NCI-H460 (cell line): ENCODE data around the gene CCDC85A. TPM values are rescaled to one million over a fixed set of nuclear protein-coding genes. Genes with fewer than 3 reads are reported as not detected.

ENCODE experiments used
- DNase-seq: peaks from one replicate; pipeline ENCODE4 v3.0.0-alpha.2; 2016; ENCODE audit warnings: low read depth; ENCODE audit errors: extremely low read depth
- total RNA-seq: library from RNA; depleted of rRNA; stranded (reverse); fragments of >200 nt; shearing (Covaris generic); gene quantifications from 2 replicates; pipeline ENCODE4 v1.2.3, GENCODE V29; 2014

Gene CCDC85A
- total RNA-seq, 1 experiment from 2014 or later, result 0.12 TPM

DNA sequence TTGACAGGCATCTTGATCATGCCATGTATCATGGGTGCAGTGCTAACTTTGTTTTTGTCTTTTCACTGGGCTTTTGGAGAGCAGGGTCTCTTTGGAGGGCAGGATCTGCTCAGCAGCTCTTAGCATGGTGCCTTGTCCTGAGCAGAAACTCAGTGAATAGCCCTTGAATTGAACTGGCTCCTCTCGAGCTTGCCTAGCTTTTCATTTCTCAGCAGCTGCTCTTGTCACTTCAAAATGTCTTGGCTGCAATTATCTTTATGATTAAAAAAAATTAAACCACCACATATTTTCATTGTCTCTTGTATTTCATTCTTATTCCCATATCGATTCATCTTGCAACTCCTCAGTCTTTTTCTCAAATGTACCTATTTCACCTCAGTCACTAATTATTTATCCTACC is 50.5 kb downstream of the CCDC85A start:
- no peak for DNase-seq

DNA sequence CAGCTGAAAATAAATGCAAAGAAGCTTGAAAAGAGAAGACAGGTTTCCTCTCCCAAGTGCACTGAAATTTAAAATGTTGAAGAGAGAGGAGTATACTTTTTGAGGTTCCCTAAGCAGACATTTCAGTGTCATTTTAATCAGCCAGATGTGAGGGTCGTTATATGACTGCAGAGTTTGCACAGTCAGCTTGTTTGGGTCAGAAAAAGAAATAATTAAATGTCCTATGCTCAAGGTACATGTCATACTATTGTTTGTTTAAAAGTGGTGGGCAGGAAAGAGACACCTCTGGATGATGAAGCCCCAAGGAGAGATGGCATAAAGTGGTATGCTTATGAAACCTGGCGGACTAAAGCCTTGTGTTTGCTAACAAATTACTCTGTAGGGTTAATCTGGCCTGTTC is 55.2 kb downstream of the CCDC85A start:
- no peak for DNase-seq

DNA sequence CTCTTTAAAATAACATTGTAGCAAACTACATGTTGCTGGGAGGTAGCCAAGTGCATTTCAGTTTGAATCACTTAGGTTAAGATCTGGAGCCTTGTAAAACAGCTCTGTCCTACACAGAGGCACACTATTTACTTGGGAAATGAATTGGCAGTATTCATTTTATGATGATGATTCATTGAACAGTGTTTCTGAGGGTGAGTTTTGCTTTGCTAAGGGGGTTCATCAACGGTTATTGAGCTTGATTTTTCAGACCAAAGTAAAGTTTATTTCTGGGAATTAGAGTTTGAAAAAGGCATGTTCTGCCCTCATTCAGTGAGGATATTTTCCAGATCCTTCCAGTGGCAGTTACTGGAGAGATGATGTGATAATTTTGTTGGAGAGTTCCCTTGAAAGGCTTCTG is 55.6 kb downstream of the CCDC85A start:
- DNase-seq, result no peak

DNA sequence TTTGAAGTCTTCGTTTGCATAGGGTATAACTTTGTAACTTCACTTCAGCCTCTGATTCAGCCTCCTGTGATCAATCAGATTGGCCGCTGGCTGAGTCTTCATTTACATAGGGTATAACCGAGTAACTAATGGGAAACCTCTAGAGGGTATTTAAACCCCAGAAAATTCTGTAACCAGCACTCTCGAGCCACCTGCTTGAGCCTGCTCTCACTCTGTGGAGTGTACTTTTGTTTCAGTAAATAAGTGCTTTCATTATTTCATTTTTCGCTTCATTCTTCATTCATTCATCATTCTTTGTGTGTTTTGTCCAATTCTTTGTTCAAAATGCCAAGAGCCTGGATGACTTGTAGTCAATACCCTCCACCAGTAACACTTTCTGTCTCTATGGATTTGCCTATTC is 56.4 kb downstream of the CCDC85A start:
- no peak for DNase-seq

DNA sequence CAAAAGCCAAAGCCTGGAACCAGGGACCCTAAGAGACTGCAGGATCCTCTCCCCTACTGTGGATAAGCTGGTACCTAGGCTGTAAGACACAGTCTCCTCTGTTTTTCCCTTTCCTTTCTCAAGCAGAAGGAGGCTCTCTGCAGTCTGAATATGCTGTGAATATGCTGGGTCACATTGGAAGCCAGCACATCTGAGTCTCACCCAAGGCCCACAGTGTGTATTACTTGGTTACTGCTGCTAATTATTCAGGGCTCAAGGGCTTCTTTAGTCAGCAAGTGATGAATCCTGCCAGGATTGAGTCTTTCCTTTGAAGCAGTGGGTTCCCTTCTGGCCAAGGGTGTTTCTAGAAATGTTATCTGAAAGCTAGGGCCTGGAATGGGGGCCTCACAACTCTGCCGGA is 60.7 kb downstream of the CCDC85A start:
- DNase-seq, result no peak

DNA sequence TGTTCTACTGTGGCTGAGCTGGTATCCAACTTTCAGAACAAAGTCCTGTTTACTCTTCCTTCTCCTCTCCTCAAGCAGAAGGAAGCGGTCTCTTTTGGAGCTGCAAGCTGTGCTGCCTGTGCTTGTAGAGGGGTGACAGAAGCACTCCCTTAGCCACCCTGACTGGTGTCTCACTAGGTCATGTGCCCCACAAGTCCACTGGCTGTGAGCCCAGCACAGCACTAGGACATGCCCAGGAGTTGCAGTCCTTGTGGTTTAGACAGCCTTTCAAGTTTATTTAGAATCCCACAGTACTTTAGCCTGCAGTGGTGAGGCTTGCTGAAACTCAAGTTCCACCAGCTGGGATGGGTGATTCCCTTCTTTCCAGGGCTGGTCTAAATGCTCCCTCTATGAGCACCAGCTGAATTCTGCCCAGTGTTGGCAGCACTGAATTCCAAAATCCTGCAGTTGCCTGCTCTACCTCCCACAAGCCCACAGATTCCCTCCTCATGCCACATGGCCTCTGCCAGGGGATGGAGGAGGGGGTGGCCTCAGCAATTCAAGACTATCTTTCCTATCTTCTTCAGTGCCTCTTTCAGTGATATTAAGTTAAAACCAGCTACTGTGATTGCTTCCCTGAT is 61.2 kb downstream of the CCDC85A start:
- no peak for DNase-seq

DNA sequence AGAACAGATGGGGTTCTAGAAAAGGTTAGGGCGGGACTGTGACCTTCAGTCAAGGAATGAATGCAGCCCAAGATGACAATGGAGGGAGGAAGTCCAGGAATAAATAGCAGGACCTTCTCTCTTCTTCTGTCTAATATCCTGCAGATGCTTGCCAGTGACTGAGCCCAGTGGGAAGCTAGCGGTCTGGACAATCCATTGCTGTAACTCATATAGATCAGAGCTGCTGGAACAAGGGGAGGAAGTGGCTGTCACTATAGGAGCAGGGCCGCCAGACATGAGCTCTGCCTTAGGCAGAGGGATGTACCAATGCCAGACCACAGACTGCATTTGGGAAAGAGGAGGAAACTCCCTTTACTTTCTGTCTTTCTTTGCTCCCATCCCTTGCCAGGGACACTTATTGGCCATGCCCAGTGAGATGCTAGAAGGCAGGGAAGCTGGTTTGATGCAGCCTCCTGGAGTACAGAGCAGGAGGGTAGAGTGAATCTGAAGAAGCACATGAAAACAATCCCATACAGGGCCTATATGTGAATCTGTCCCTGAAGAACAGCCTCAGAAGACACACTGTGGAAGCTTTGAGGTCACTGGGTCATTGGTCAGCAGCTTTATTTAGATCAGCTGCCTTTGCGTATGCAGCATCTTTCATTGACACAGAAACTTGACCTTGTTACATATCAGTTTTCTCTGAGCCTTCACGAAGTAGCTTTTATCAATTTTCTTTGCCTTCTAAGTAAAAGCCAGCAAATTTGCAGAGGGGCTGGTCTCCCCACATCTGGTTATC is 65.4 kb downstream of the CCDC85A start:
- no peak for DNase-seq

DNA sequence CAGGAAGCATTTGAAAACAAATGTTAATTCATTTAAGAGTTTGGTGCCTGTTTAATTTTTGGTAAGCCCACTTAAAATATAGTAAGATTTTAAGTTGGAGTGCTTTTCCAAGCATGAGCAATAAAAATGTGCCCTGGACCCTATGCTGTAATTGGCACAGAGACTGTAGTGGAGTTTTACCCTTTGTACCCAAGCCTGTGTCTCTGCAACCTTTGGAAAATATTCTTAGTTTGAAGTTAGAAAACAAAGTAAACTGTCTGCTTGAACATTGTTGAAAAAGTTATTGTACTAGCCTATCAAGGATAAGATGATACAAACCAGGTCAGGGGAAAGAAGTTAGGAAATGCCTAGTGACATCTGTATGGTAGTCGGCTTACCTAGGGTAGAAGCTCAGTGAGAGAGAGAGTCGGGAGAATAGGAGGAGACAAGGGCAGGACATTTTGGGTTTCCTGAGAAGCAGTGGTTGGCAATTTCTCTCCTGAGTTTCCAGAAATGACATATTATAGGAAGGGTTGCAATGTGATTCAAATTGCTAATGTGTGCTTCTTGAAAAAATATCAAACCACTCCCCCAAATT is 66.5 kb downstream of the CCDC85A start:
- DNase-seq, result no peak

DNA sequence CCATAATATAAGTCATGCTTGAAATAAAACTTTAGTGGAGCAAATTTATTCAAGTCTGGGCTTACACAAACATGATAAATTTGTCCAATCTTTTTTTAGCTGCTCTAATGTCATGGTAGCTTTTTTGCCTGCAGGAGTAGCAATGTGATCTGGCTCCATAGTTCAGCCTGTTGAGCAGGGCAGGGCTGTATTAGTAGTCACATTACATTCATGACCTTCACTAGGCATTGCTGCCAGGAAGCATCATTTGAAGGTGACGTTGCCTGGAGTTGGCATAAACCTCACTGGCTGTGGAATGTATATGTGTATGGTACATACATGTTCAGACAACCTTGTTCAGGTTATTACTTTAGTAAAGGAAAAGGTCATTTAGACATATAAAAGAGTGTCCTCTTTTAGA is 76.6 kb downstream of the CCDC85A start:
- DNase-seq, result no peak

DNA sequence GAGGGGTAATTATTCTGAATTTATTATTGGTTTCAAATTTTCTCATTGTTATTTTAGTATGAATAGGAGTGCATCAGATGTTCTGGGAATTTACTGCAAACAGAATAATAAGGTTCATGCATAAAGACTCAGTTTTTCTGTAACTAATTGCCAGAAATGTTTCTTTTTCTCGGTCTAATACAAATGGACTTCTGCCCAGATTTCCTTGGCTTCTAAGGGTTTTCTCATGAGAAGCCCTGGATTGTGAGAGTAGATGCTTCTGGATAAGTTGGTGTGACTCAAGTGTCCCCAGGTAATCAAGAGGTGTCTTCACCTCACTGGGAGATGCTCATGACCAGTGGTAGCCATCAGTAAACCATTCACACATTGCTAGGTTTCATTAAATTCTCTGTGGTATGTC is 78.5 kb downstream of the CCDC85A start:
- DNase-seq, result no peak

DNA sequence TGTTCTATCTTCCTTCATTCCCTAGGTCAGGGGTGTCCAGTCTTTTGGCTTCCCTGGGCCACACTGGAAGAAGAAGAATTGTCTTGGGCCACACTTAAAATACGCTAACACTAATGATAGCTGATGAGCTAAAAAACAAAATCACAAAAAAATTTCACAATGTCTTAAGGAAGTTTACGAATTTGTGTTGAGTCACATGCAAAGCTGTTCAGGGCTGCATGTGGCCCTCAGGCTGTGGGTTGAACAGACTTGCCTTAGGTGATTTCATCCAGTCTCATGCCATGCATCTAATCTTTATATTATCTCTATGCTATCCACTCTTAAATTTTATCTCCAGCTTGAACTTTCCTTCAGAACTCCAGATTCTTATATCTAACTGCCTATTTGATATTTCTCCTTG is 80.1 kb downstream of the CCDC85A start:
- DNase-seq, result no peak

DNA sequence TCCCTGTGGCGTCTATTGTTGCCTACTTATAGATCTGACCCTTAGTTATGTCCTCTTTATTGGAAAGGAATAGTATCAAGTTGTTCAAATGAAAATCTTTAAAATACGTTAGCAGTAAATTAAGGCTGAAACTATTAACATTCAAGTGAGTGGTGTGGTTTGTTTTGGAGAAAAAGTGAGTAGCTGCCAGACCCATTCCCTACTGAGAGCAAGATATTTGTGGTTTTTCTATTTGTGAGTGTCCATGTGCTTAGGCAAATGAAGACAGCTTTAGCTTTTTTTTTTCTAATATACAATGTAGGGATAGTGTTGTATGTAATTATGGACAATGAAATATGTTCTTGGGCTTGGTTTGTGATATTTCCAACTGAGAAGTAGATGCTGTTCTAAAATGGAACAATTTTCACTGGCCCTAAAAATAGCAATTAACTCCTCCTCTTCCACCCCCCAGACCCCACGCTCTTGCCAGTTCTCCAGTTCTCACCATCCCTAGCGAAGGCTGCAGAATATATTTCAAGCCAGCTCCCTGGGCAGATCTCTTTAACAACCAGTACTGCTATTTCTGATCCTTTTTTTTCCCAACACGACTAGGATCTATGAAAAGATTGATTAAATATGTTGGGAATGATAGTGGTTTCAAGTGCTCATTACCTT is 83.1 kb downstream of the CCDC85A start:
- no peak for DNase-seq

DNA sequence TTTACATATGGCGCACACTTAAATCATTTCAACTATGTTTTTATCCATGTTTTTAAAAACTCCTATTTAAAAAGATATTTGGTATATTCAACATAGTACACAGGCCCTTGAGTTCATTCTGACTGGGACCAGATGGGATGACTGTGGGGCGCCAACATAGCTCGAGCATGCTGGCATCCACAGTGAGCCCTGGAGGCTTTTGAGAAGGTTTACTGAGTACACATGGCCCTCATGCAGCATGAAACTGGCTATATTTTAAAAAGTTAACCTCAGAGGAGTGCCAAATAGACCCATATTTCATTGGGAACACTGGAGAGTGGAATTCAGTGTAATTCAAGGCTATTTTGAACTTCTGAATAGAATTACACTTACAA is 83.6 kb downstream of the CCDC85A start:
- DNase-seq, result no peak

DNA sequence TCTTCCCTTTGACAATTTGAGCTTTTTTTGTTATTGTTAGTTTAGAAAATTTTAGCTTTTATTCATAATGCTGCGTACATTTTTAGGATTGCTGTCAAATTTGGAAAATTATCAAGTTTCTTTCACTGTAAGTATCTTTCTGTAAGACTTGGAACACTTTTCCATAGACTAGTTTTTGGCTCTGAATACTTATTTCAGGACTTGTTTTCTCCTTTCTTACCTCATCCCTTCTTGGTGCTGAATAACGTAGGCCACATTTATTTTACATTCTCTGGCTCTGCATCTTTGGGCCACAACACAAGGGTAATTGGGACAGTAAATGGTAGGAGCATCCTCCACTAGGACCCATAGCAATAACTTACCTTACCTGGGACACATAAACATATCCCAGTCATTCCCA is 85.1 kb downstream of the CCDC85A start:
- DNase-seq, result no peak

DNA sequence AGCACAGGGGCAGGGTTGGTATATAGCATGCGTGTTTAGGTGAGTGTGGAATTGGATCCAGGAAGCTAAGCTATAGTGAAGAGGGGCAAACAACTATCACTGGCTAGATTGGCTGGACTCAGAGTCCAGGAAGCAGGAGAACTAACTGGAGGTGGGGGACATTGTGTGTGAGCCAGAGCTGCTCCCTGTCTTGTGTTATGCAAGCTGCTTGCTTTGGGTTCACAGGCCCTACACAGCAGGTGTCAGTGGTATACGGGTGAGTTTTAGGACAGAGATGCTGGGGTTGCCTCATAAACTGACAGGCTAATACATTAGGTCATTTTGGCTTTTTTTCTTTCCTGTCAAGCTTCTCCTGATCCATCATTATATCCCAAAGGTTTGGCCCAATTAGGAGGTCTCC is 87.5 kb downstream of the CCDC85A start:
- DNase-seq, result no peak

DNA sequence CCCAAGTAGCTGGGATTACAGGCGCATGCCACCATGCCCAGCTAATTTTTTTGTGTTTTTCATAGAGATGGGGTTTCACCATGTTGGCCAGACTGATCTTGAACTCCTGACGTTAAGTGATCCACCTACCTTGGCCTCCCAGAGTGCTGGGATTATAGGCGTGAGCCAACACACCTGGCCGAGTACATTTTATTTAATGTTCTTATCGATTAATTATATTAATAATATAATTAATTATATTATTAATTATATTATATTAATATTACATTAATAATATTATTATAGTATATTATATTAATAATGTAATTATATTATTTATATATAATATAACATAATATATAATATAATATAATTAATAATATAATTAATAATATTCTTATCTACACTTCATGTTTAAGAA is 101.4 kb downstream of the CCDC85A start:
- no peak for DNase-seq

DNA sequence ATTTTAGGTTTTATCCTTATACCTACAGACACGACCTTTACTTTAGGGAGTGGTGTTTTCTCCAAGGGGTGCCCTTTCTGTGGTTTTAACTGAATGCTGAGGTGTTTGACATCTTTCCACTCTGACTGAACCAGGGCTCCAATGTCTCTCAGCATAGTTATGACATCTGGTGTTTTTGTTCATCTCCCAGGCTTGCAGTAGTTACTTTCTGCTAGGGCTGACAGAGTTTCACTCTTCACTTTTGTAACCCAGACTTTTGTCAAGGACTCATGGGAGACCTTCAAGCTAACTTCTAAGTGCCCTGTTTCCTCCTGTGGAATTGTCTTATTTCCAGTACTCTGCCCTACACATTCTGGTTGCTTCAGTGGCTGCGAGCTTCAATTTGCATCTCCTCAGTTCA is 103.1 kb downstream of the CCDC85A start:
- no peak for DNase-seq

DNA sequence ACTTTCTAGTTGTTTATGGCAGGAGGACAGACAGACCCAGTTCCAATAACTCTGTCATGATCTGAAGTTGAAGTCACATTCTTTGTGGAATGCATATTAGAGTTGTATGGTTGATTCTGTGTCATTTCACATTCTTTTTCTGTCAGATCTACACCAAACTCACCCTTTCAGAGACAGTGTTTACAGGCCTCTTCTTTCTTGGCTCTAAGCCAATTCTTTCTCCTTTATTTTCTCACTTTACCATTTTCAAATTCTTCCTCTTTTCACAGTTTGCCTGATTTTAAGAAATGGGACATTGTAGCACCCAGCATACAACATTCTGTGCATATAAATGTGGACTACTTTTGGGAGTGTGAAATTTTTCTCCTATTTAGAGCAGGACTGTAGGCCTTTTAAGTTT is 103.7 kb downstream of the CCDC85A start:
- no peak for DNase-seq

DNA sequence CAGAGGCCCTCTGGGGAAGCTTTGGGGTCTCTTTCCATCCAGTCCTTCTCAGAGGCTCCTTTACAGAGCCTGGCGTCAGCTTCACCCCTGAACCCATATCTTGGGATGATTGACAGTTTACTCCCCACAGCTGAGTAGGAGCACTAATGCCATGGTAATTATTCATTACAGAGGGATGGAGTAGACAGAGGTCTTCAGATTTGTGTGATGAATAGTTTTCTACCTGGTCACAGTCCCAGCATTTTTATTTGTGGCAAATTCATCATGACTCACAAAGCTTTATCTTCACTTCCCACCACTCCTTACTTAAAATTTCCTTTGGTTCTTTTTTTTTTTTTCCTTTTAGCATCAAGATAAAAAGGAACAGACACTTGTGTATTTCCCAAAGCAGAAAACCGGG is 104.2 kb downstream of the CCDC85A start:
- DNase-seq, result no peak

DNA sequence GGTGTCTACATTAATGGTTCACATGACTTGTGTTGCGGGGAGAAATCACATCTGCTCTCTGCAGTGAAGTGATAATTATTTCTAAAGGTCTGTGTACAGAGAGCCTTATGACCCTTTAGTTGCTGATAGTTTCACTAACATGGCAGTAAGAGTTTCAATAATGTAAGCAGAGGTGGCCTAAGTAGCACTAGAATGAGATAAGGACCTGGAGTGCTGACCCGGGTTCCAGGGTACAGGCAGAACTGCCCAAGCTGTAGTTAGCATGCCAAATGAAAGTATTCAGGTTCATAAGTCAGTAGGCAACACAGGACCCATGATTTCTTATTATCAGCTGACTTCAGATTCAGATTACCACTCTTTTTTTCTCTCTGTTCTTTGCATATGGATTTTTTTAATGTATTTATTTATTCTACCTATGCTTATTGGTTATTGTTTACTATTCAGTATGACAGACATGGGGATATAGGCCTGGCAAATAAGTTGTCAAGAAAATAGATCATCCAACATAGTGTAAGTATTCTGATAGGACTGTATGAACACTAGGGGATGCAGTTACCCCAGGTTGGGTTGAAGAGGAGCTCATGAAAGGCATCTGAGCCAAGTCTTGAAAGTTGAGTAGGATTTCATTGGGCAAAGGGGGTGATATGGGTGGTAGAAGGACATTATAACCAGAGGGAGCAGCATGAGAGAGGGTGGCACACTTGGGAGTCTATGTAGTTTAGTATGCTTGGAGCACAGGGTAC is 105.2 kb downstream of the CCDC85A start:
- DNase-seq, result no peak

DNA sequence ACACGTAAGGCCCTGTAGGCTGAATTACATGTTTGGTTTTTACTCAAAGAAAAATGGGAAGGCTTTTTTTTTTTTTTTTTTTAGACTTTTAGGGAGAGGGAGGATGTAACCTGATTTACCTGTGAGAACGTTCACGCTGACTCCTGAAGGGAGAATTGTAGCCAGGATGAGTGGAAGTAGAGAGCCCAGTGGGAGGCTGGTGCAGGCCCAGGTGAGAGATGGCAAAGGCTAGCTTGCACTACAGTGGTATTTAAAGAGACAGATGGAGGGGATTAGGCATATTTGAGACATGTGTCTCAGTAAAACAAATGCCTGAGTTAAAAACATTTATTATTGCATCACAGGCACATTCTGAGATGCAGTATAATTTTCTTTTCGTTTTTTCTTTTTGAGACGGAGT is 107.9 kb downstream of the CCDC85A start:
- no peak for DNase-seq
